Gastroesophageal sphincter (tissue), 3 donors: Measurements from ENCODE around the gene C1orf50.

Experiments used
- EP300 ChIP-seq: sonication (generic); formaldehyde crosslinking; IDR thresholded peaks from one replicate; pipeline ENCODE4 v1.6.1; 2017; ENCODE audit warnings: antibody characterized with exemption, mild to moderate bottlenecking
- POLR2A ChIP-seq, 2 donors: fragments of 450-650 bp; IDR thresholded peaks; one replicate each; pipeline ENCODE4 v1.6.1; 2017; ENCODE audit warnings: antibody characterized with exemption in 2 of 2, mild to moderate bottlenecking in 2 of 2, moderate library complexity in 1 of 2
- POLR2AphosphoS5 ChIP-seq: sonication (generic); formaldehyde crosslinking; IDR thresholded peaks from one replicate; pipeline ENCODE4 v1.6.1; 2017; ENCODE audit warnings: antibody characterized with exemption
- TF ChIP-seq, protein P1 (sequence below), 4 experiments: fragments of 200-600 bp in 2 of 4; fragments of 450-650 bp in 2 of 4; sonication (generic) in 1 of 4; IDR thresholded peaks; one replicate each; pipeline ENCODE4 v1.5.1; 2017 to 2019; ENCODE audit warnings: antibody characterized with exemption in 4 of 4, mild to moderate bottlenecking in 2 of 4, moderate library complexity in 2 of 4

DNA sequence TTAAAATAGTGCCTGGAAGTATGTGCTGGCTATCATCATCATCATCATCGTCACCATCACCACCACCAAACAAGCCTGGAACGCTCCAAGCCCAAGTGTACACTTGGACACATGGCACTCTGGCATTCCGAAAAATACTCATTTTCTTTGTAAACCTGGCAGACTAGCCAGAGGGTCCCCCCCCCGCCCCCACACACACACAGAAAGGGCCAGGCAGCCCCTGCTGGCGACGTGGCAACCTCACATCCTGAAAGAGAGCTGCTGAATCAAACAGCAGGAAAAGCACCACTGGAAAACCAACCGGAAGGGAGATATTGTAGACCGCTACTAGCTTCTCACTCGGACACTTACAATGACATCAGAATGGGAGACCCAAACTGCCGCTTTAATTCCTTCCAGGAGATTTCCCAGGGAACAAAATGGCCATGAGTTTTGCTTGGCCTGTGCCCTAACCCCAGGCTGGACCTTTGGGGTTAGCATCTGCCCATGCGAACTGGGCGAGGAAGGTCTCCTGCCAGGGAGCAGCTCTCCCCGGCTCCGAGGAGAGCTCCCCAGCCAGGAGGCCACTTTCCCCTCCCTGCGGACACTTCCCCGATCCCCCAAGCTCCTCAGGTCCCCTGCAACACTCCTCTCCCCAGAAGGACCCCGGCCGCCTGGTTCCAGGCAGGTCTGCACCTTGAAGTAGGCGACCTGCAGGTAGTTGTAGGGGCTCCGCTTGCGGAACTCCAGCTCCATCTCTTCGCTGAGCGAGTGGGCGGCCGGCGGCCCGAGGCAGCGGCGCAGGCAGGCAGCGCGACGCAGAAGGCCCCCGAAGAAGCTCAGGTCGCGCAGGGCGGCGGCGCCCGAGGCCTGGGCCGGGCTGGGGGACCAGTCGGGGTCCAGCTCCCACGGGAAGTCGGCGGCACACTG lies 963 bp upstream of the C1orf50 start:
- TF ChIP-seq, protein P1, sequence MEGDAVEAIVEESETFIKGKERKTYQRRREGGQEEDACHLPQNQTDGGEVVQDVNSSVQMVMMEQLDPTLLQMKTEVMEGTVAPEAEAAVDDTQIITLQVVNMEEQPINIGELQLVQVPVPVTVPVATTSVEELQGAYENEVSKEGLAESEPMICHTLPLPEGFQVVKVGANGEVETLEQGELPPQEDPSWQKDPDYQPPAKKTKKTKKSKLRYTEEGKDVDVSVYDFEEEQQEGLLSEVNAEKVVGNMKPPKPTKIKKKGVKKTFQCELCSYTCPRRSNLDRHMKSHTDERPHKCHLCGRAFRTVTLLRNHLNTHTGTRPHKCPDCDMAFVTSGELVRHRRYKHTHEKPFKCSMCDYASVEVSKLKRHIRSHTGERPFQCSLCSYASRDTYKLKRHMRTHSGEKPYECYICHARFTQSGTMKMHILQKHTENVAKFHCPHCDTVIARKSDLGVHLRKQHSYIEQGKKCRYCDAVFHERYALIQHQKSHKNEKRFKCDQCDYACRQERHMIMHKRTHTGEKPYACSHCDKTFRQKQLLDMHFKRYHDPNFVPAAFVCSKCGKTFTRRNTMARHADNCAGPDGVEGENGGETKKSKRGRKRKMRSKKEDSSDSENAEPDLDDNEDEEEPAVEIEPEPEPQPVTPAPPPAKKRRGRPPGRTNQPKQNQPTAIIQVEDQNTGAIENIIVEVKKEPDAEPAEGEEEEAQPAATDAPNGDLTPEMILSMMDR (IDR thresholded peaks at IDR 0.05), result peak in 3 of 4 experiments; percentile 55 to 57 (median 56)
- TF ChIP-seq POLR2A (IDR thresholded peaks at IDR 0.05) (no peak), POLR2AphosphoS5 (no peak), EP300 (no peak)
